ENCODE data around the gene GLA. TPM values are rescaled to one million over a fixed set of nuclear protein-coding genes. Genes with fewer than 3 reads are reported as not detected.

Gene GLA
- total RNA-seq (2012; rRNA removed), result 38.5 and 42.4 TPM in 2 replicates

GRCh38 chrX:101407748-101408531 is at the start of gene GLA, which contains the start of gene HNRNPH2:
TSS of gene GLA (minus strand) at chrX:101407925. CDS start at chrX:101407903, 22 bp downstream.
TSS of gene HNRNPH2 (plus strand) at chrX:101408222. CDS start at chrX:101411989, 3,767 bp downstream.
- Histone ChIP-seq H3K27me3 (ENCODE audit: control insufficient read depth, insufficient read depth, low read length) (no peaks in the 10 kb centered on the region), H3K9ac (ENCODE audit: low read depth, low read length) (peak within 1 kb of the TSS; percentile 98), H3K4me1 (ENCODE audit: control insufficient read depth, insufficient read depth, low read length) (no peaks in the 10 kb centered on the region), H3K9me3 (replicated peaks; ENCODE audit: low read length) (no peaks in the 10 kb centered on the region), H3K4me3 (ENCODE audit: low read length) (peak within 1 kb of the TSS; percentile 80), H3K4me2 (ENCODE audit: low read length) (peak within 1 kb of the TSS; percentile 84), H3K36me3 (ENCODE audit: insufficient read depth, low read length) (peaks cover 13% of the 10 kb centered on the region)

GRCh38 chrX:101452056-101452455 is 44.3 kb upstream of the GLA start:
- H3K9me3 ChIP-seq (replicated peaks; ENCODE audit: low read length), result no peaks in the 10 kb centered on the region
- H3K27me3 ChIP-seq (ENCODE audit: control insufficient read depth, insufficient read depth, low read length), result peaks cover 4% of the 10 kb centered on the region
- no peak overlapping the region for H3K4me2 ChIP-seq (ENCODE audit: low read length)
- peaks cover 6% of the 10 kb centered on the region for H3K4me1 ChIP-seq (ENCODE audit: control insufficient read depth, insufficient read depth, low read length)
- H3K4me3 ChIP-seq (ENCODE audit: low read length), result no peak overlapping the region
- no peak overlapping the region for H3K9ac ChIP-seq (ENCODE audit: low read depth, low read length)
- no peaks in the 10 kb centered on the region for H3K36me3 ChIP-seq (ENCODE audit: insufficient read depth, low read length)

DNA sequence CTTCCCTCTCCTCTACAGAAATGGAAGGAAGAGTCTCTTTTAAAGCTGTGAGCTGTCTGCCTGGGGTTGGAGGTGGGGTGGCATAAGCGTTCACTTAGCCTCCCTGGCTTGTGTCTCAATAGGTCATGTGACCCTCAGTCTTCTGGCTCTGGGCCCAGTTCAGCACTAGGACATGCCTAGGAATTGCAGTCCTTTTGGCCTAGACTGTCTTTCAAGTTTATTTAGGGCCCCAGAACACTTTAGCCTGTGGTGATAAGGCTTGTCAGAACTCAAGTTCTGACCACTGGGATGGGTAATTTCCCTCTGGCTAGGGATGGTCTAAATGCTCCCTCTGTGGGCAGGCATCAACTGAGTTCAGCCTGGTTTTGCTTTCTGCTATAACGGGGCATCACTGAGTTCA is 43.2 kb upstream of the GLA start:
- no peak overlapping the region for H3K4me3 ChIP-seq (ENCODE audit: low read length)
- peaks cover 6% of the 10 kb centered on the region for H3K4me1 ChIP-seq (ENCODE audit: control insufficient read depth, insufficient read depth, low read length)
- H3K27me3 ChIP-seq (ENCODE audit: control insufficient read depth, insufficient read depth, low read length), result peaks cover 4% of the 10 kb centered on the region
- H3K4me2 ChIP-seq (ENCODE audit: low read length), result no peak overlapping the region
- H3K9me3 ChIP-seq (replicated peaks; ENCODE audit: low read length), result no peaks in the 10 kb centered on the region
- no peaks in the 10 kb centered on the region for H3K36me3 ChIP-seq (ENCODE audit: insufficient read depth, low read length)
- no peak overlapping the region for H3K9ac ChIP-seq (ENCODE audit: low read depth, low read length)

DNA sequence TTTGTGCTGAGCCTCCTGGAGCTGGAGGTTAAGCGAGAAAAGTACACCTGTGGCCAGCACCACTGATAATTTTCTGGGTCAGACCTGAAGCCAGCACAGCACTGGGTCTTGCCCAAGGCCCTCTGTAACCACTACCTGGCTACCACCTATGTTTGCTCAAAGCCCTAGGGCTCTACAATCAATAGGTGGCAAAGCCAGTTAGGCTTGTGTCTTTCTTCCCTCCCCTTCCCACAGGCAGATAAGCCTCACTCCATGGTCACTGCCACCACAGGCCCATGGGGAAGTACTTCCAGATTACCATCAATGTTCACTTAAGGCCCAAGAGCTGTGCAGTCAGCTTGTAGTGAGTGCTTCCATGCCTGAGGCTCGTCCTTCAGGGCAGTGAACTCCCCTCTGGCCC is 42.4 kb upstream of the GLA start:
- Histone ChIP-seq H3K4me2 (ENCODE audit: low read length) (no peak overlapping the region), H3K9me3 (replicated peaks; ENCODE audit: low read length) (no peaks in the 10 kb centered on the region), H3K9ac (ENCODE audit: low read depth, low read length) (no peak overlapping the region), H3K4me1 (ENCODE audit: control insufficient read depth, insufficient read depth, low read length) (peaks cover 6% of the 10 kb centered on the region), H3K36me3 (ENCODE audit: insufficient read depth, low read length) (peaks cover 3% of the 10 kb centered on the region), H3K27me3 (ENCODE audit: control insufficient read depth, insufficient read depth, low read length) (peaks cover 4% of the 10 kb centered on the region), H3K4me3 (ENCODE audit: low read length) (no peak overlapping the region)

DNA sequence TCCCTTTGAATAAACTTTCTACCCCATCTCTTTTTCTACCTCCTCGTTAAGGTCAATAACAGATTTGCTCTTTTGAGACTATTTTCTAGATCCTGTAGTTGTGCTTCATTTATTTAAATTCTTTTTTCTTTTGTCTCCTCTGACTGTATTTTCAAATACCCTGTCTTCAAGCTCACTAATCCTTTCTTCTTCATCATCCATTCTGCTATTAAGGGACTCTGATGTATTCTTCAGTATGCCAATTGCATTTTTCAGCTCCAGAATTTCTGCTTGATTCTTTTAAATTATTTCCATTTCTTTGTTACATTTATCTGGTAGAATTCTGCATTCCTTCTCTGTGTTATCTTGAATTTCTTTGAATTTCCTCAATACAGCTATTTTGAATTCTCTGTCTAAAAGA is 41.6 kb upstream of the GLA start:
- Histone ChIP-seq H3K4me3 (ENCODE audit: low read length) (no peak overlapping the region), H3K36me3 (ENCODE audit: insufficient read depth, low read length) (peaks cover 3% of the 10 kb centered on the region), H3K9ac (ENCODE audit: low read depth, low read length) (no peak overlapping the region), H3K9me3 (replicated peaks; ENCODE audit: low read length) (no peaks in the 10 kb centered on the region), H3K4me2 (ENCODE audit: low read length) (no peak overlapping the region), H3K4me1 (ENCODE audit: control insufficient read depth, insufficient read depth, low read length) (peaks cover 6% of the 10 kb centered on the region), H3K27me3 (ENCODE audit: control insufficient read depth, insufficient read depth, low read length) (peaks cover 4% of the 10 kb centered on the region)

DNA sequence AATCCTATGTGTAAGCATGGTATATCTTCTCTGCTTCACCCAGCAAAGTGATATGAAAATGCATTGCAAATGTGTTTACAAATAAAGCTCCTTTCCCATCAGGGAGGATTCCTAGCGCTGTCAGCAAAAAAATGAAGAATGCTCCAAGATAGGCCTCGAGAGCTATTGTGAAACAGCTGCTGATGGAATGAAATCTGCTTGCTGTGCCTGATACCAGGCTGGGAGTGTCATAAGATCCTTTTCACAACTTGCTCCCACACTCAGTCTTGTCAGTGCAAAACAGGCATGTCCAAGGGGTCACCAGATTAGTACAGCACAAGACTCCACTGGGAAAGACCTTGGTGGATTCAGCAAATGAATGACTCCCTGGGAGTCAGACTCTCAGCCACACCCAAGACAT is 34.4 kb upstream of the GLA start:
- no peaks in the 10 kb centered on the region for H3K27me3 ChIP-seq (ENCODE audit: control insufficient read depth, insufficient read depth, low read length)
- no peaks in the 10 kb centered on the region for H3K9me3 ChIP-seq (replicated peaks; ENCODE audit: low read length)
- no peak overlapping the region for H3K4me3 ChIP-seq (ENCODE audit: low read length)
- H3K4me2 ChIP-seq (ENCODE audit: low read length), result no peak overlapping the region
- H3K9ac ChIP-seq (ENCODE audit: low read depth, low read length), result no peak overlapping the region
- H3K4me1 ChIP-seq (ENCODE audit: control insufficient read depth, insufficient read depth, low read length), result no peaks in the 10 kb centered on the region
- H3K36me3 ChIP-seq (ENCODE audit: insufficient read depth, low read length), result peaks cover 5% of the 10 kb centered on the region

DNA sequence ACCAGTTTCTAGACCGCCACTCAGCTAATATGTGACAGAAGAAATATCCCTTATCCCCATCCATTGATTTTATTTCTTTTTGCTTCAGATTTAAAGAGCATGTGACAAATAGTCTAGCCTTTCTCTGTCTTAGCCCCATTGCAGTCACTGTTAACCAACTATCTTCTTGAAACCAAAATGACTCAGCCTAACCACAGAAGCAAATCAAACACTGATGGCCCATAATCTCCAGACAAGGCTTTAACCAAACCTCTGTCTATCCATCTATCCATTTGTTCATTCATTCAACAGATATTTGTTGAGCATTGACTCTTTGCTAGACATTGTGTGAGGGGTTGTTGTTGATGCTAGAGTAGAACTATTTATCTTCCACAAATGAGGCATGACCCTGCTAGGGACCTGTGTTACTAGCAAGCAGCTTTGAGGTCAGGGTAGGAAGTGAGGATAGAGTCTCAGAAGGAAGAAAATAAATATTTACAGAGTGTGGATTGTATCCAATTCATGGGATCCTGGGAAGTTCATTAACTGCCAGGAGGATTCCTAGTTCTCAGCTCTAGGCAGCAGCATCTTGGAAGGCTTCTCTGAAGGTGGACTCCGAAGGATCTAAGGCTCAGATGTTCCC is 22.8 kb upstream of the GLA start:
- Histone ChIP-seq H3K9ac (ENCODE audit: low read depth, low read length) (no peak overlapping the region), H3K4me3 (ENCODE audit: low read length) (no peak overlapping the region), H3K4me2 (ENCODE audit: low read length) (peak overlapping the region; percentile 44), H3K4me1 (ENCODE audit: control insufficient read depth, insufficient read depth, low read length) (peaks cover 17% of the 10 kb centered on the region), H3K9me3 (replicated peaks; ENCODE audit: low read length) (no peaks in the 10 kb centered on the region), H3K27me3 (ENCODE audit: control insufficient read depth, insufficient read depth, low read length) (no peaks in the 10 kb centered on the region), H3K36me3 (ENCODE audit: insufficient read depth, low read length) (peaks cover 4% of the 10 kb centered on the region)

- H3K4me1 ChIP-seq (ENCODE audit: control insufficient read depth, insufficient read depth, low read length), result peaks cover 17% of the 10 kb centered on the region
- H3K9ac ChIP-seq (ENCODE audit: low read depth, low read length), result no peak overlapping the region
- no peaks in the 10 kb centered on the region for H3K27me3 ChIP-seq (ENCODE audit: control insufficient read depth, insufficient read depth, low read length)
- no peaks in the 10 kb centered on the region for H3K9me3 ChIP-seq (replicated peaks; ENCODE audit: low read length)
- no peak overlapping the region for H3K4me3 ChIP-seq (ENCODE audit: low read length)
- H3K36me3 ChIP-seq (ENCODE audit: insufficient read depth, low read length), result peaks cover 4% of the 10 kb centered on the region
- peak overlapping the region; percentile 44 for H3K4me2 ChIP-seq (ENCODE audit: low read length)
Observed at GRCh38 chrX:101429934-101430333, 22.2 kb upstream of the GLA start.

GRCh38 chrX:101427954-101428353 is 20.2 kb upstream of the GLA start:
- Histone ChIP-seq H3K4me3 (ENCODE audit: low read length) (no peak overlapping the region), H3K4me2 (ENCODE audit: low read length) (no peak overlapping the region), H3K9ac (ENCODE audit: low read depth, low read length) (no peak overlapping the region), H3K4me1 (ENCODE audit: control insufficient read depth, insufficient read depth, low read length) (peaks cover 17% of the 10 kb centered on the region), H3K27me3 (ENCODE audit: control insufficient read depth, insufficient read depth, low read length) (no peaks in the 10 kb centered on the region), H3K36me3 (ENCODE audit: insufficient read depth, low read length) (peaks cover 4% of the 10 kb centered on the region), H3K9me3 (replicated peaks; ENCODE audit: low read length) (no peaks in the 10 kb centered on the region)

DNA sequence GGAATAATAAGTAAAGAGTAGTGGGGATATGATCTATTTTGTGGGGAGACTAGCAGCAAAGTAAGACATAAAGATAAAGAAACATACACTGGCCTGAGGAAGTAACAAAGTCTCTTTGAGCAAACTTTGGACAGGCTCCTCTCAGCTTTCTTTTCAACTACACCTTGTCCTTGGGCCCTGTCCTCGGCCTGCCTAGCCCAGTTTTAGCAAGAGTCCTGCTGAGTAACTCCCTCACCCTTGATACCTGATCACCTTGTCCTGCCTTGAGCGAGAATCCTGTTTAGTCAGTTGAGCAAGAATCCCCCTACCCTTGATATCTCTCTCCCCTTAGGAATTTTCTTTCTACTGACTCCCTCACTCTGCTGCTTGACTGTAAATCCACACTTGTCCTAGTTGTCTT is 11.8 kb upstream of the GLA start:
- Histone ChIP-seq H3K36me3 (ENCODE audit: insufficient read depth, low read length) (no peaks in the 10 kb centered on the region), H3K27me3 (ENCODE audit: control insufficient read depth, insufficient read depth, low read length) (no peaks in the 10 kb centered on the region), H3K4me2 (ENCODE audit: low read length) (no peak overlapping the region), H3K4me3 (ENCODE audit: low read length) (no peak overlapping the region), H3K4me1 (ENCODE audit: control insufficient read depth, insufficient read depth, low read length) (peaks cover 8% of the 10 kb centered on the region), H3K9ac (ENCODE audit: low read depth, low read length) (no peak overlapping the region), H3K9me3 (replicated peaks; ENCODE audit: low read length) (no peaks in the 10 kb centered on the region)

DNA sequence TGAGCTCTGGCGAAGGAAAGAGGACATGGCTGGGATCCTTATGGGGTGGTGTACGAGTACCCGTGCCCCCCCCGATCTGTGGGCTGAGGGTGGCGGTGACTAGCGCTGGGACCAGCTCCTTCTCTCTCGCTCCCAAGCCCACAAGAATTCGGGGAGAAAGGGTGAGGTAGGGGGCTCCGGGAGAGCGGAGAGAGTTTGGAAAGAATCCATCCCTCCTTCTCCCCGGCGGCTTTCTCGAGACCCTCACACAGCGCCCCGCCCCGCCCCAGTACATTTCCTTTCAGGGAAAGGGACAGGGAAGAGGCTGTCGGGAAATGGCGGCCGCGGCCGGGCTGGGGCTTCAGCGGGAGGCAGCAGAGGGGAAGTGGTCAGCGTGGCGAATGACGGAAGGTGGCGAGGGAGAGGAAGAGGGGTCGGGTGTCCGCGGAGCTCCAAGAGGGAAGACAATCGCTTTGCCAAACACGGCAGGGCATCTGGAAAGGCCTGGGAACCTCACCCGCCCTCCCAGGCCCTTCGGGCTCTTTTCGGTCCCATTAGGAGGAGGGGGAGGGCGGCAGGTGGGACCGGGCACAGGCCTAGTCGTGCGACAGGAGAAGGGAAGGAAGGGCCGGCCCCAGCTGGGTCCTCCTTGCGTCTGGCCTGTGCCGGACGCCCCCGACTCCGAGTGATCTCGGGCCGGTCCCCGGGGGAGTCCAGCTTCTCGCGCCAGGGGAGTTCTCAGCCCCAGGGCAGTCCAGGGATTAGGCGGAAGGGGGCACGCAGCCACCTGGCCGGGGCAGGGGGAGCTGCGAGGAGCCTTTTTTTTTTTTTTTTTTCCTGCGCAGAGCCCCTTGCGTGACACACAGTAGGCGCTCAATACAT is 10.5 kb upstream of the GLA start:
- no peaks in the 10 kb centered on the region for H3K27me3 ChIP-seq (ENCODE audit: control insufficient read depth, insufficient read depth, low read length)
- H3K9me3 ChIP-seq (replicated peaks; ENCODE audit: low read length), result no peaks in the 10 kb centered on the region
- peak overlapping the region; percentile 93 for H3K9ac ChIP-seq (ENCODE audit: low read depth, low read length)
- no peaks in the 10 kb centered on the region for H3K36me3 ChIP-seq (ENCODE audit: insufficient read depth, low read length)
- H3K4me1 ChIP-seq (ENCODE audit: control insufficient read depth, insufficient read depth, low read length), result peaks cover 8% of the 10 kb centered on the region
- H3K4me3 ChIP-seq (ENCODE audit: low read length), result peak overlapping the region; percentile 71
- peak overlapping the region; percentile 84 for H3K4me2 ChIP-seq (ENCODE audit: low read length)

Data from skeletal muscle satellite cell (primary cell).